Activated naive CD4-positive, alpha-beta T cell treated with anti-CD3 and anti-CD28 coated beads for 36 hours (primary cell): ENCODE measurements around the gene VPS13D. TPM values are rescaled to one million over a fixed set of nuclear protein-coding genes. Genes with fewer than 3 reads are reported as not detected.

Experiments
- CTCF ChIA-PET: fragments of 350-600 bp; sonication (Branson Sonifier 250); formaldehyde crosslinking; loops from one replicate; lab custom pipeline; 2021; ENCODE audit warnings: antibody characterized with exemption; lab: Charles Lee
- DNase-seq: peaks from one replicate; pipeline ENCODE4 v3.0.0-alpha.2; 2020
- H3K27ac Mint-ChIP-seq: one replicate; pipeline ENCODE4 v1.8.0; 2021; ENCODE audit warnings: mild to moderate bottlenecking, mixed read lengths
- H3K27me3 Mint-ChIP-seq: one replicate; pipeline ENCODE4 v1.8.0; 2021; ENCODE audit warnings: low read depth, mixed read lengths
- H3K36me3 Mint-ChIP-seq: one replicate; pipeline ENCODE4 v1.8.0; 2021; ENCODE audit warnings: low read depth, mixed read lengths
- H3K4me1 Mint-ChIP-seq: one replicate; pipeline ENCODE4 v1.8.0; 2021; ENCODE audit warnings: low read depth, mixed read lengths
- H3K4me3 Mint-ChIP-seq: one replicate; pipeline ENCODE4 v1.8.0; 2021; ENCODE audit warnings: mild to moderate bottlenecking, moderate library complexity, mixed read lengths
- H3K9me3 Mint-ChIP-seq: one replicate; pipeline ENCODE4 v1.8.0; 2021; ENCODE audit warnings: mixed read lengths
- intact Hi-C: fragments of 100-400 bp; cut with micrococcal nuclease; formaldehyde crosslinking; loops from one replicate; pipeline ENCODE4 v1.15.1; 2023
- total RNA-seq, 2 experiments: library from RNA; stranded (reverse); gene quantifications; one replicate each; pipeline ENCODE4 v1.2.3, GENCODE V29; 2021

The VPS13D gene
- total RNA-seq, 2 experiments from 2014 or later = 20.0 to 23.3 TPM

- Mint-ChIP-seq H3K4me3 (no peak overlapping the region), H3K9me3 (peaks cover 4% of the 10 kb centered on the region), H3K27ac (no peak overlapping the region), H3K4me1 (peaks cover 60% of the 10 kb centered on the region), H3K27me3 (no peaks in the 10 kb centered on the region), H3K36me3 (peaks cover 10% of the 10 kb centered on the region)
- CTCF ChIA-PET = interaction anchor here (0.6 to 1.6 kb wide), 4 partner anchors 11 to 190 kb away, joined by 3 to 4 read pairs (median 4); no protein-coding TSS in a partner anchor
- intact Hi-C loops = no loop called here
- DNase-seq = no peak
These were observed 212.4 kb downstream of the VPS13D start for GRCh38 chr1:12442217-12442616.

GRCh38 chr1:12443151-12443550 is 213.3 kb downstream of the VPS13D start:
- no peak overlapping the region for H3K27ac Mint-ChIP-seq
- peaks cover 4% of the 10 kb centered on the region for H3K9me3 Mint-ChIP-seq
- DNase-seq = no peak
- no peaks in the 10 kb centered on the region for H3K27me3 Mint-ChIP-seq
- intact Hi-C loops = no loop called here
- peaks cover 10% of the 10 kb centered on the region for H3K36me3 Mint-ChIP-seq
- H3K4me3 Mint-ChIP-seq = no peak overlapping the region
- peaks cover 57% of the 10 kb centered on the region for H3K4me1 Mint-ChIP-seq
- CTCF ChIA-PET = no interaction called here

GRCh38 chr1:12444329-12444841 is 214.6 kb downstream of the VPS13D start:
- no peaks in the 10 kb centered on the region for H3K9me3 Mint-ChIP-seq
- H3K27me3 Mint-ChIP-seq = no peaks in the 10 kb centered on the region
- H3K4me3 Mint-ChIP-seq = no peak overlapping the region
- DNase-seq = no peak
- H3K27ac Mint-ChIP-seq = no peak overlapping the region
- intact Hi-C loops = no loop called here
- CTCF ChIA-PET = no interaction called here
- peaks cover 7% of the 10 kb centered on the region for H3K36me3 Mint-ChIP-seq
- peaks cover 57% of the 10 kb centered on the region for H3K4me1 Mint-ChIP-seq

- intact Hi-C loops = loop anchor here (5.0 kb wide), 1 partner anchor 398 kb away; no protein-coding TSS in a partner anchor
- no peak overlapping the region for H3K27ac Mint-ChIP-seq
- H3K27me3 Mint-ChIP-seq = no peaks in the 10 kb centered on the region
- peaks cover 56% of the 10 kb centered on the region for H3K4me1 Mint-ChIP-seq
- no peak overlapping the region for H3K4me3 Mint-ChIP-seq
- DNase-seq = no peak
- CTCF ChIA-PET = interaction anchor here (0.9 to 1.4 kb wide), 2 partner anchors 15 to 74 kb away, joined by 3 read pairs; no protein-coding TSS in a partner anchor
- peaks cover 7% of the 10 kb centered on the region for H3K36me3 Mint-ChIP-seq
- H3K9me3 Mint-ChIP-seq = no peaks in the 10 kb centered on the region
These were observed 215.4 kb downstream of the VPS13D start for GRCh38 chr1:12445257-12445656.

GRCh38 chr1:12446593-12446992 is 216.8 kb downstream of the VPS13D start:
- CTCF ChIA-PET = interaction anchor here (1.1 to 1.4 kb wide), 2 partner anchors 16 to 72 kb away, joined by 3 read pairs; no protein-coding TSS in a partner anchor
- Mint-ChIP-seq H3K9me3 (no peaks in the 10 kb centered on the region), H3K4me3 (no peak overlapping the region), H3K36me3 (peaks cover 13% of the 10 kb centered on the region), H3K27ac (no peak overlapping the region), H3K4me1 (peaks cover 61% of the 10 kb centered on the region), H3K27me3 (no peaks in the 10 kb centered on the region)
- intact Hi-C loops = loop anchor here (5.0 kb wide), 1 partner anchor 399 kb away; no protein-coding TSS in a partner anchor
- DNase-seq = no peak

GRCh38 chr1:12447307-12447706 is 217.5 kb downstream of the VPS13D start:
- H3K4me1 Mint-ChIP-seq = peaks cover 65% of the 10 kb centered on the region
- no peaks in the 10 kb centered on the region for H3K27me3 Mint-ChIP-seq
- no peaks in the 10 kb centered on the region for H3K9me3 Mint-ChIP-seq
- peaks cover 13% of the 10 kb centered on the region for H3K36me3 Mint-ChIP-seq
- CTCF ChIA-PET = interaction anchor here (1.1 to 1.6 kb wide), 3 partner anchors 8 to 72 kb away, joined by 3 to 10 read pairs (median 6); no protein-coding TSS in a partner anchor
- no peak overlapping the region for H3K27ac Mint-ChIP-seq
- no peak for DNase-seq
- intact Hi-C loops = loop anchor here (5.0 kb wide), 1 partner anchor 400 kb away; no protein-coding TSS in a partner anchor
- no peak overlapping the region for H3K4me3 Mint-ChIP-seq

GRCh38 chr1:12447849-12448312 is 218.1 kb downstream of the VPS13D start:
- peaks cover 11% of the 10 kb centered on the region for H3K36me3 Mint-ChIP-seq
- H3K27ac Mint-ChIP-seq = no peak overlapping the region
- CTCF ChIA-PET = interaction anchor here (0.7 to 1.8 kb wide), 7 partner anchors 9 to 154 kb away, joined by 3 to 10 read pairs (median 4); no protein-coding TSS in a partner anchor

GRCh38 chr1:12448746-12449177 is 218.9 kb downstream of the VPS13D start:
- peaks cover 7% of the 10 kb centered on the region for H3K36me3 Mint-ChIP-seq
- intact Hi-C loops = loop anchor here (1.0 to 5.0 kb wide), 13 partner anchors 13 to 401 kb away; no protein-coding TSS in a partner anchor
- no peaks in the 10 kb centered on the region for H3K27me3 Mint-ChIP-seq
- CTCF ChIA-PET = interaction anchor here (1.1 to 1.8 kb wide), 5 partner anchors 10 to 153 kb away, joined by 4 to 10 read pairs (median 5); no protein-coding TSS in a partner anchor
- no peaks in the 10 kb centered on the region for H3K9me3 Mint-ChIP-seq
- no peak for DNase-seq
- peaks cover 75% of the 10 kb centered on the region for H3K4me1 Mint-ChIP-seq
- H3K27ac Mint-ChIP-seq = peak overlapping the region; percentile 68
- no peak overlapping the region for H3K4me3 Mint-ChIP-seq

More at GRCh38 chr1:12447849-12448312, 218.1 kb downstream of the VPS13D start:
- no peak overlapping the region for H3K4me3 Mint-ChIP-seq
- H3K27me3 Mint-ChIP-seq = no peaks in the 10 kb centered on the region
- intact Hi-C loops = loop anchor here (2.0 to 5.0 kb wide), 3 partner anchors 41 to 401 kb away; no protein-coding TSS in a partner anchor
- no peak for DNase-seq
- no peaks in the 10 kb centered on the region for H3K9me3 Mint-ChIP-seq
- H3K4me1 Mint-ChIP-seq = peaks cover 66% of the 10 kb centered on the region

GRCh38 chr1:12450090-12450755 is 220.4 kb downstream of the VPS13D start:
- Mint-ChIP-seq H3K27ac (peak overlapping the region; percentile 87), H3K36me3 (peaks cover 7% of the 10 kb centered on the region), H3K4me3 (peak overlapping the region; percentile 36), H3K4me1 (peaks cover 86% of the 10 kb centered on the region), H3K9me3 (no peaks in the 10 kb centered on the region), H3K27me3 (no peaks in the 10 kb centered on the region)
- intact Hi-C loops = no loop called here
- CTCF ChIA-PET = interaction anchor here (0.6 to 1.2 kb wide), 4 partner anchors 8 to 141 kb away, joined by 3 to 4 read pairs (median 3); no protein-coding TSS in a partner anchor
- DNase-seq = peak; percentile 43

GRCh38 chr1:12450756-12451559 is 221.1 kb downstream of the VPS13D start:
- peaks cover 7% of the 10 kb centered on the region for H3K36me3 Mint-ChIP-seq
- H3K27me3 Mint-ChIP-seq = no peaks in the 10 kb centered on the region
- peaks cover 84% of the 10 kb centered on the region for H3K4me1 Mint-ChIP-seq
- peak overlapping the region; percentile 87 for H3K27ac Mint-ChIP-seq
- intact Hi-C loops = no loop called here
- H3K9me3 Mint-ChIP-seq = no peaks in the 10 kb centered on the region
- DNase-seq = no peak
- no peak overlapping the region for H3K4me3 Mint-ChIP-seq
- CTCF ChIA-PET = interaction anchor here (0.6 to 1.2 kb wide), 3 partner anchors 8 to 141 kb away, joined by 3 to 4 read pairs (median 3); no protein-coding TSS in a partner anchor

GRCh38 chr1:12451560-12451900 is 221.7 kb downstream of the VPS13D start:
- peaks cover 9% of the 10 kb centered on the region for H3K36me3 Mint-ChIP-seq
- H3K27ac Mint-ChIP-seq = no peak overlapping the region
- H3K9me3 Mint-ChIP-seq = no peaks in the 10 kb centered on the region
- no peak overlapping the region for H3K4me3 Mint-ChIP-seq
- peaks cover 86% of the 10 kb centered on the region for H3K4me1 Mint-ChIP-seq
- intact Hi-C loops = no loop called here
- H3K27me3 Mint-ChIP-seq = no peaks in the 10 kb centered on the region
- CTCF ChIA-PET = no interaction called here
- DNase-seq = no peak
